Cardiac ventricle fibroblast (primary cell): Measurements from ENCODE around the gene SPARCL1. TPM values are rescaled to one million over a fixed set of nuclear protein-coding genes. Genes with fewer than 3 reads are reported as not detected.

Experiments used
- total RNA-seq: library from RNA; depleted of rRNA; stranded (reverse); fragments of >200 nt; gene quantifications from 2 replicates; pipeline ENCODE4 v1.2.3, GENCODE V29; 2015

Gene SPARCL1, protein sequence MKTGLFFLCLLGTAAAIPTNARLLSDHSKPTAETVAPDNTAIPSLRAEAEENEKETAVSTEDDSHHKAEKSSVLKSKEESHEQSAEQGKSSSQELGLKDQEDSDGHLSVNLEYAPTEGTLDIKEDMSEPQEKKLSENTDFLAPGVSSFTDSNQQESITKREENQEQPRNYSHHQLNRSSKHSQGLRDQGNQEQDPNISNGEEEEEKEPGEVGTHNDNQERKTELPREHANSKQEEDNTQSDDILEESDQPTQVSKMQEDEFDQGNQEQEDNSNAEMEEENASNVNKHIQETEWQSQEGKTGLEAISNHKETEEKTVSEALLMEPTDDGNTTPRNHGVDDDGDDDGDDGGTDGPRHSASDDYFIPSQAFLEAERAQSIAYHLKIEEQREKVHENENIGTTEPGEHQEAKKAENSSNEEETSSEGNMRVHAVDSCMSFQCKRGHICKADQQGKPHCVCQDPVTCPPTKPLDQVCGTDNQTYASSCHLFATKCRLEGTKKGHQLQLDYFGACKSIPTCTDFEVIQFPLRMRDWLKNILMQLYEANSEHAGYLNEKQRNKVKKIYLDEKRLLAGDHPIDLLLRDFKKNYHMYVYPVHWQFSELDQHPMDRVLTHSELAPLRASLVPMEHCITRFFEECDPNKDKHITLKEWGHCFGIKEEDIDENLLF
- total RNA-seq = 208 and 218 TPM in 2 replicates

DNA sequence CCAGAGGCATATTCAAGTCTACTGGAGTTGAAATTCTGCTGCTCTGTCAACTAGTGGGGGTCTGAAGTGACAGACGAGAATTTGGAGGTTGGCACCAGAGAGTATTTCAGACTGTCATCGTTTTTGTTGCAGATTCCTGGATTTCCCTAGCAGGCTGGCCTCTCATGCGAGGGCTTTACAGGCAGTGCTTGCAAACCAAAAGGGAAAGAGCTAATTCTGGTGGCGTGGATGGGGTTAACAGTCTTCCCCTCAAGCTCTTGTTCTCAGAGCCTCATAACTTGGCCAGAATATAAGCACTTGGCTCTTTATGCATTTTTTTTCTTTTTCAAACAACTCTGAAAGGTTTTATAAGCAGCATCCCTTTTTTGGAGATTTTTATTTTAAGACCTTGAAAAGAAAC, at the start of gene SPARCL1:
SPARCL1 (minus strand) TSS at position 190 of the 400 bp plus-strand sequence. CDS start 29,802 bp downstream, outside the sequence.

Other genes starting within 250 kb of the SPARCL1 start
- gene HSD17B13, start 206.5 kb downstream of the SPARCL1 start, total RNA-seq = not detected in 2 replicates
- 29.8 and 49.3 TPM in 2 replicates for gene HSD17B11, start 138.2 kb downstream of the SPARCL1 start, total RNA-seq
- 17.5 and 19.2 TPM in 2 replicates for gene NUDT9, start 106.8 kb downstream of the SPARCL1 start, total RNA-seq
- not detected in 2 replicates for gene DSPP, start 79.2 kb upstream of the SPARCL1 start, total RNA-seq
- not detected in 2 replicates for gene DMP1, start 120.9 kb upstream of the SPARCL1 start, total RNA-seq